LNCAP (cell line): ENCODE results near the gene AFG1L.

ENCODE experiments used
- CTCF ChIP-seq: fragments of 450-650 bp; IDR thresholded peaks from 2 replicates; pipeline ENCODE4 v1.5.1; 2017; ENCODE audit warnings: mild to moderate bottlenecking

Gene AFG1L

GRCh38 chr6:108323710-108324466 lies 29.0 kb downstream of the AFG1L start:
- no peak for TF ChIP-seq CTCF

- no peak for TF ChIP-seq CTCF
Measured at GRCh38 chr6:108330806-108331205, 36.0 kb downstream of the AFG1L start.

- TF ChIP-seq CTCF = no peak
Measured at GRCh38 chr6:108331982-108332381, 37.1 kb downstream of the AFG1L start.

- TF ChIP-seq CTCF = no peak
Measured at GRCh38 chr6:108336971-108337370, 42.1 kb downstream of the AFG1L start.

GRCh38 chr6:108337721-108338120 lies 42.9 kb downstream of the AFG1L start:
- TF ChIP-seq CTCF = no peak

GRCh38 chr6:108341372-108341771 lies 46.5 kb downstream of the AFG1L start:
- no peak for TF ChIP-seq CTCF

GRCh38 chr6:108343894-108344293 lies 49.0 kb downstream of the AFG1L start:
- TF ChIP-seq CTCF = no peak
